ENCODE measurements around the gene TNFRSF14.
"Not testable (repeated sequence)": the region's sequence is repeated elsewhere in the genome, so short reads cannot be mapped to it uniquely, and the experiment has no call there.

TNFRSF14 gene

GRCh38 chr1:2552189-2552588 lies 4.0 kb upstream of the TNFRSF14 start:
- POLR2A ChIA-PET, result no interaction called here

GRCh38 chr1:2553076-2553475 lies 3.1 kb upstream of the TNFRSF14 start:
- DNase-seq (ENCODE audit: extremely low spot score); POLR2A ChIA-PET; CTCF ChIA-PET: not testable (repeated sequence)

More at GRCh38 chr1:2552189-2552588, 4.0 kb upstream of the TNFRSF14 start:
- CTCF ChIA-PET, result no interaction called here
- no peak for TF ChIP-seq CTCF (IDR thresholded peaks at IDR 0.05; ENCODE audit: control extremely low read depth, extremely low read depth, low read depth, missing control alignments)
- no peak for DNase-seq (ENCODE audit: extremely low spot score)

- POLR2A ChIA-PET, result no interaction called here
- CTCF ChIA-PET, result interaction anchor here (1.0 kb wide), 1 partner anchor 30 kb away, joined by 3 read pairs; no protein-coding TSS in a partner anchor
- no peak for DNase-seq (ENCODE audit: extremely low spot score)
- no peak for TF ChIP-seq CTCF (IDR thresholded peaks at IDR 0.05; ENCODE audit: control extremely low read depth, extremely low read depth, low read depth, missing control alignments)
Observed at GRCh38 chr1:2553871-2554620, 2.1 kb upstream of the TNFRSF14 start.

GRCh38 chr1:2554621-2555387 lies 1.4 kb upstream of the TNFRSF14 start:
- peak; percentile 70 for DNase-seq (ENCODE audit: extremely low spot score)
- TF ChIP-seq CTCF (IDR thresholded peaks at IDR 0.05; ENCODE audit: control extremely low read depth, extremely low read depth, low read depth, missing control alignments), result peak; percentile 88
- ChIA-PET POLR2A (no interaction called here), CTCF (interaction anchor here (1.0 to 2.0 kb wide), 3 partner anchors 10 to 29 kb away, joined by 3 to 10 read pairs (median 4); no protein-coding TSS in a partner anchor)

- no peak for TF ChIP-seq CTCF (IDR thresholded peaks at IDR 0.05; ENCODE audit: control extremely low read depth, extremely low read depth, low read depth, missing control alignments)
- ChIA-PET POLR2A (interaction anchor here (0.8 to 1.5 kb wide), 4 partner anchors 9 to 29 kb away, joined by 3 to 11 read pairs (median 4); no protein-coding TSS in a partner anchor), CTCF (interaction anchor here (0.9 to 2.0 kb wide), 8 partner anchors 7 to 141 kb away, joined by 3 to 10 read pairs (median 4); no protein-coding TSS in a partner anchor)
- peak; percentile 75 for DNase-seq (ENCODE audit: extremely low spot score)
Observed at GRCh38 chr1:2555634-2556276, 416 bp upstream of the TNFRSF14 start.

GRCh38 chr1:2556678-2557481 lies 709 bp downstream of the TNFRSF14 start:
- CTCF ChIA-PET, result interaction anchor here (1.0 to 2.0 kb wide), 8 partner anchors 8 to 142 kb away, joined by 3 to 10 read pairs (median 4); no protein-coding TSS in a partner anchor
- peak; percentile 16 for TF ChIP-seq CTCF (IDR thresholded peaks at IDR 0.05; ENCODE audit: control extremely low read depth, extremely low read depth, low read depth, missing control alignments)
- POLR2A ChIA-PET, result interaction anchor here (0.8 to 1.5 kb wide), 4 partner anchors 10 to 27 kb away, joined by 3 to 11 read pairs (median 4); no protein-coding TSS in a partner anchor
- peak; percentile 68 for DNase-seq (ENCODE audit: extremely low spot score)

Measured in GM10248 (cell line).